Activated CD4-positive, alpha-beta T cell treated with anti-CD3 and anti-CD28 coated beads, Interleukin-2, amount 50 U/mL, for 16 hours (primary cell): ENCODE data around the gene LSMEM2.
"Not testable (repeated sequence)": the region's sequence is repeated elsewhere in the genome, so short reads cannot be mapped to it uniquely, and the experiment has no call there.

ENCODE experiments used
- DNase-seq: peaks from one replicate; pipeline ENCODE4 v3.0.0-alpha.2; 2020

LSMEM2 gene

GRCh38 chr3:50302095-50303012 lies 23.5 kb downstream of the LSMEM2 start:
- no peak for DNase-seq

DNA sequence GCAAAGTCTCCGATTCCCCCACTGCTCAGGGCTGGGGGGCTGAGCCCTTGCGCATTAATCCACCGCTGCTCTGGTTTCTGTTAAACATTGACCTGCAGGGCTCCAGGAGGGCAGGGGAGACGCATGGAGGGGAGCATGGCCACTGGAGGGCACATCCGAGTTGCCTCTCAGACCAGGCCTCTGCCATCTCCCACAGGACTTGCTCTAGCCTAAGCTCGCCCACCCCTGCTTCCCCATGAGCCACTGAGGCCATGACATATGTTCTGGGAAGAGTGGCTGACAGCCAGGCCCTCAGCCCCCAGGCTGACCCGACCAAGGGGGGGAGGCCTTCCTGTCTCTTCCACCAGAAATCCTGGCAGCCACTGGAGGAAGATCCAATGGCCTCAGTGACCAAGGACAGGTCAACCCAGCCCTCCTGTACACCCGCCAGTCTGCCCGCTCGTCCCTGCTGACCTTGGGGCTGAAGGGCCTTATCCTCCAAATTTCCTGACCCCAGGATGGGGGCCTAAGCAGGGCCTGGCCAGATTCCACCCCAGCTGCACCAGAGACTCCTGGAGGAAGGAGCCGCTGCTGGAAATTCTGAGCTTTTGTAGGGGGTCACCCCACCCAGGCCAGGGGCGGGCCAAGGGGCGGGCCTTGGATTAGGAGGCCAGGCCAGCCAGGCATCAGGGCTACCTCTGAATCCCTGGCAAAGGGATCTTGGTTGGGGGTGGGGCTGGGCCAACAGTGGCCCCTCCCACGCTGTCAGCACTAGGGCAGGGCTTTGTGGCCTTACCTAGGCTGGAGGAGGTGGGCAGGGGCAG lies 24.3 kb downstream of the LSMEM2 start, which contains the start of gene HYAL1:
TSS of gene HYAL1 (minus strand) at position 562 of the 803 bp plus-strand sequence. CDS start 618 bp downstream, outside the sequence.
- no peak for DNase-seq

DNA sequence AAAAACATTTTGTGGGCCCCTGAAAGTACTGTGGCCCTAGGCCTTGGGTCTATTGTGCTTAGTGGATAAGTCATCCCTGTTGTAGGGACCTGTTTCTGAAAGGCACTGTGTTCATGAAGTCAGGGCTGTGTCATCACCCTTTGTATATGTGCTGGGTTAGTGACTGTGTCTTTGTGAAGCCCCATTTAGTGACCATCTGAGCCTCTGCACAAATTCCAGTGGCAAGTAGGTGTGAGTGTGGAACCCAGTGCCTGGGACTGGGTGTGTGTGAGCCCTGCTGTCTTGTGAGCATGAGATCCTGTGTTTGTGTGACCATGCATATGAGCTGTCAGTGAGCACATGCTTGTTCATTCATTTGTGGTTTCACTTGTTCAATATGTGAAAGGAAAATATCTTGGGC lies 25.7 kb downstream of the LSMEM2 start:
- no peak for DNase-seq

- DNase-seq, result not testable (repeated sequence)
Measured at GRCh38 chr3:50312041-50312440, 33.2 kb downstream of the LSMEM2 start.

DNA sequence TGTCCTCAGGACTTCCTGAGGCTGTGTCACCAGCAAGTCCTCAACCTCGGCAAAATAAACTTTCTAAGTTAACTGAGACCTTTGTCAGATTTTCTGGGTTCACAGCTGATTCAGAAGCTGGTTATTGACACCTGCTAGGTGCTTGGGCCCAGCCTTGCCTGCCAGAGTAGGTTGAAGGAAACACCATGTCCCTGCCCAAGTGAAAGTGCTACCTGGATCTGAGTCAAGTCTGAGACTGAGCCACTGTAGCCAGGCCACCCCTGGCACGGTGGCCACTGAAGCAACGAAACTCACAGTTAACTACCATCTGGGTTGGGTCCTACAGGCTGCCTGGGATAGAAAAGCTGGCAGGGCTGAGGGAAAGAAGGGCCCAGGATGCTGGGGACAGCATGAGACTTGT lies 35.5 kb downstream of the LSMEM2 start:
- DNase-seq, result no peak

GRCh38 chr3:50314816-50315215 lies 35.9 kb downstream of the LSMEM2 start:
- DNase-seq, result no peak

DNA sequence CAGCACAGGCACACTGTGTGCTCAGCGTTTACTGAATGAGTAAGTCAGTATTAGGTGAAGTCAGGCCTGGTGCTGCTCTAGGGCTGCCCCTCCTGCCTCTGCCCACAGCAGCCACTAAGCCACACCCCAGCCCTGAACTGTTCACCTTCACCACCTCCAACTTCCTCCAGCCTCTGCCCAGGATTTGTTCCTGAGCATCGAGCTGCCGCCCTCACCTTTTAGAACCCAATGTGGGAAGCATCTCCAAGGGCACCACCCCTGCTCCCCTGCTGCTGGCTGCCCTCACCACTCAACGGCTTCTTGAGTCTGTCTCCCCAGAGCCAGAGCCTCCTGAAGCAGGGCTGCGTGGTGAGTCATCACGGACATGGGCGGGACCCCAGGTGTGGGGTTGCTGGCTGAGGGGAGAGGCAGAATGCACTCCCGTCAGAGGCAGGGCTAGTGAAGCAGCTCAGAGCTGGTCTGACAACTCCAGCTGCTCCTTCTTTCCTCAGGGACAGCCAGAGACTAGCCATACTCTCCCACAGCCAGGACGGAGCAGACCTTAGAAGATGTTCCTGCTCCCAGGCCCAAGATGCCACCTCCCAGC lies 37.9 kb downstream of the LSMEM2 start:
- peak; percentile 66 for DNase-seq

DNA sequence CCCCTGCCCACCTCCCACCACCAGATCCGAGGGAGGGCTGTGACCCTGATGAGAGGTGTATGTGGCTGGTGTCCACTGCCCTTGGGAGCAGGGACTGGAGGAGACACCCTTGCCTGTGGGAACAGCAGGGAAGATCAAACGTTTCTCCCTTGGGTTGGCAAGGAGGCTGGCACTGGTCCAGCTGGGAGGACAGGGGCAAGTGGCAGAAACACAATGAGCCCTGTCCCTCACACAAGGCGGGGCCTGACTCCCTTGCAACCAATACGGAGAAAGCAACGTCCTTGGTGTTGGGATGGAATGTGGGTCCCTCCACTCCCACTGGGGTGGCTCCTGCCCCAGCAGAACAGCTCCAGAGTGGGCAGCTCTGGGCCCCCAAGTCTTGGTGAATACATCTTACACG lies 38.4 kb downstream of the LSMEM2 start:
- DNase-seq, result no peak

- DNase-seq, result no peak
Measured at GRCh38 chr3:50318163-50318562, 39.3 kb downstream of the LSMEM2 start.

DNA sequence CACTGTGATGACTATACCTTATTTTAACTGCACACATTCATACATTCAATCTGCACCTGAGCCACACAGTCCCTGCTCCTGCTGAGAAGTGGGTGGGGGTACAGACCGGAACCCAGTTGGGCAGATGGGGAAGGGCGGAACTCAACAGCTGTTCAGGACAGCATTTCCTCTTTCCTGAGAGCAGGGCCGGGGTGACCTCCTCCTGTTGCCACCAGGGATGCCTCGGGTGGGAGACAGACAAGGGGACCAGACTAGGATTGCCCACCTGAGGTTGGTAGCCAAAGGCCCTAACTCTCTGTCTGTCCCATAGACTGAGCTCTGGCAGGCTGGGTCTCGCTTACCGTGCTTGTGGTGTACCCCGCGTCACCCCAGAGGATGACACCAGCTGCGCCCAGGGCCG lies 39.7 kb downstream of the LSMEM2 start:
- DNase-seq, result no peak

GRCh38 chr3:50319181-50319893 lies 40.5 kb downstream of the LSMEM2 start:
- no peak for DNase-seq

DNA sequence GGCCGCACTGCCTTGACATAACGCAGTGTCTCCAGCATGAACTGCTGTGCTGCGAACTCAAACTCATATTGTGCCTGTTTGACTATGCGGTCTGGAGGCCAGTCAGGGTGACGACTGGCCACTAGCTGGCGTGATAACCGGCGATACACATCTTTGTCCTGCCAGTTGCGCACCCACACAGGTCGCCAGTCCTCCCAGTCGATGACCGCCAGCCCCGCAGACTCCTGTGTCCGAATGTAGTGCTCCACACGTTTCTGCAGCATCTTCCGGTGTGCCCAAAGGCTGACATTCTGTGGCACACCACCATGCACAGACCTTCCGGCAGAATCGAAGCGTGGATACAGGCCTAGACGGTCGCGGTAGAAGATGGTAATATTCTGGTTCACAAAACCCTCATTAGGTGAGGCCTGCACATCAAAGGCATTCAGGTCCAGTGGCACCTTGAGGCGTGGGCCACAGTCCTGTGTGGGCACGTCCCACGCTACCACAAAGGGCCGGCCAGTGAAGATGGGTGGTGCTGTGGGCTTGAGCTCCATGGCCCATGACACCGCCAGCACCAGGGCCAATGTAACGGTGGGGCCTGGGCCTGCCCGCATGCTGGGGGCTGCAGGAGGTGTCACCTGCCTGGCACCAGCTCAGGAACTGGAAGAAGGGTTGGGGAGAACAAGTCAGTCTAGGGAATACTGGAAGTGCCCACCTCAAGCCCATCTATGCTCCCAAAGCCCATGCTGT lies 41.2 kb downstream of the LSMEM2 start:
- no peak for DNase-seq

DNA sequence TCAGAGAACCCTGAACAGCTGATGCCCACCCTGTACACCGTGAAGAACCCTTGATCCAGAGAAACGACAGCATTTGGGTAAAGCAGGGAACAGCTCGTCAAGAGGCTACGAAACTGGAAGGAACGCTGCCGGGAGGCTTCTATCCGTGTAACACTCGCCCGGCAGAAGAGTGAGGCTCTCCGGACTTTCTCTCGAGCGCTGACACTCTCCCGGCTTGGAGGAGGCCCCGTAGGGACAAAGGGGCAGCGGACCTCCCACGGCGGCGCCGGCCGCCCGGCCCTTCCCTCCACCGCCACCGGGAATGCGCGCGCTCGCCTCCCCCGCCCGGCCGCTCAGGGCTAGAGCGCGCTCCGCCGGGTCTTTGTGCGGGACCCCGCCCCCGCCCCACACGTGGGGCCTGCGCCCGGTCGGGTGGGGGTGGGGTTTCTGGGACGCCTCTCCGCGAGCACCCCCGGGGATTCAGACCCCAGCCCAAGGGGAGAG lies 42.0 kb downstream of the LSMEM2 start:
- peak; percentile 58 for DNase-seq

GRCh38 chr3:50321336-50322114 lies 42.6 kb downstream of the LSMEM2 start:
- peak; percentile 85 for DNase-seq

DNA sequence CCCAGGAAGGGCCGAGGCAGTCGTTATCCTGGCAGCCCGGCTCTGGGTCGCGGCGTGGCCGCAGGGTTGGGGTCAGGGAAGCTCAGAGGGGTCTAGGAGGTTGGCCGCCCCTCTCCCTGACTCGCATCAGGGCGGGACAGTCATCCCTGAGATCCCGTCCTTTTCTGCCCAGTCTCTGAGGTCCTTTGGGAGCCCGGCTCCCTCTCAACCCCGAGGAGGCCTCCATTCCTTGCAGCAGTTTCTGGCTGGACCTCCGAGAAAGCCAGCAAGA lies 43.2 kb downstream of the LSMEM2 start:
- DNase-seq, result no peak

DNA sequence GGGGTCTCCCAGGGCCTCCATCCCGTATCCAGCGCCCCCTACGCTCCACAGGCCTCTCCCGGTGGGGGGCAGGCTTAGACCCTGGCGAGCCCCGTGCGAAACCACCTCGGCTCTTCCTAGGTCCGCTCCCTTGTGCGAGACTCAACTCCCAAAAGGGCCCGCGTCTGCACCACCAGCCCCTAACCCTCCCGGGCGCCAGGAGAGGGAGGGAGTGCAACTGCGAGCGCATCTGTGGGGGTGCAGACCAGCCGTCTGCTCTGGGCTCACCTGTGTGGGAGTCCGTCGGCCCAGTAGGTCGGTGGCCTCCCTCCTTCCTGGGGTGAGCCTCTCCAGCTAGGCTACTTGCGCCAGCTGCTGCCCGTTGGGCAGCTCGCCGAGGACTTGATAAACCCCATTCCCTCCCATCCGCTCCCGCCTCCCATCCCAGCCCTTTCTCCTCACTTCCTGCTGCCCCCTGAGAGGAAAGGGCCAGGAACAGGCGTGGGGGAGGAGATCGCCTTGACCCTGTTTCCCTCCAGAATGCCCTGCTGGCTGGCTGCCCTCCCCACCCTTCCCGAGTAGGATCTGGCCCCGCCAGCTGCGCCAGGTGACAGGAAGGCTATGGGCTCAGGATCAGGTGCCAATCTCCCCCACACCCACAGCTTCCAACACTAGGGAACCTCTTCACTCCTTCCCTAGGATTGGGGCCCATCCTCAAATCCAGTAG lies 43.7 kb downstream of the LSMEM2 start, which contains the start of gene HYAL2:
TSS of gene HYAL2 (minus strand) at position 360 of the 706 bp plus-strand sequence. CDS start 2,256 bp downstream, outside the sequence.
- DNase-seq, result no peak

DNA sequence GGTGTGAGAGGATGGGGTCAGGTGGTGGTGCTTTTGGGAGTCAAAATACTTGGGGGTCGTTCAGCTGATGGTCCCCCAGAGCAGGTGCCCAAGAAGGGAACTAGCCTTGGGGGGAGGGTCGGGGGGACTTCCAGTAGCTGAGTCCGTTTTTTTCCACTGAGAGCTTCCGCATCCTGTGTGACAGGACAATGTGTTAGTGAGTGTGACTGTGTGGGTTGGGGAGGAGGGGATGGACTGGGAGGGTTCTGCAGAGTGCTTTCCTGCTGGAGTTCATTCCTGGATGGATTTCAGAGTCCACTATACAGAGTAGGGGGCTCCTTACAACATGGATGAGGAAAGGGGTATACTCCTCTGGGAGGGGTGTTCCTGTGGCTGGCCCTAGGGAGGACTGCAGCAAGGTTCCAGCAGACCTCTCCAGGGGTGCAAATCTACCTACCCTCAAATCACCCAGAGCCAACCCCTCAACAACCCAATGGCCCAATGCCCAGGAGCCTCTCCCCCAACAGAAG lies 44.3 kb downstream of the LSMEM2 start:
- DNase-seq, result no peak

DNA sequence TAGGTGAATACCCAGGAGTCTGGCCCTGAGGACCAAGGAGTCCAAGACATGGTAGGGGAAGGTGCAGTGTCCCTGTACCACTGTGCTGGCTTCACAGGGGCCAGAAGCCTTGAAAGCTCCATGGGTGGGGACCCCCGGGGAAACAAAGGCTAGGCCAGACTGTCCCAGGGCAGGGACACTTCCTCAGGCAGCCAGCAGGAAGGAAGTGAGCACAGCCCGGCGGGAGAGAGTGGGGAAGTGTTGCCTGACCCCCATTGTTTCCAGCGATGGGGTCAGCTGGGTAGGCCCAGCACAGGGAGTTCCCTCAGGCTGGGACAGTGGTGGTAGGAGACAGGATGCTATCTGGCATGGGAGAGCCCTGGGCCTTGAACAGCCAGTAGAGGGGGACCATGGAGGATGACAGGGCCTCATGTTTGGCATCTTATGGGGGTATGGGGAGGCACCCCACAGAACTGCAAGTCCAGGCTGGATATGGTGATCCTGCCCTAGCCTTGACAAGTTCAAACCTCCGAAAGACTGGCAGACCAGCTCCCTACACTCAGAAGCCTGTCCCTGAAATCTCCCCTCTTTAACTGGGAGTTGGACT lies 44.8 kb downstream of the LSMEM2 start:
- no peak for DNase-seq

- peak; percentile 60 for DNase-seq
Measured at GRCh38 chr3:50324351-50325112, 45.6 kb downstream of the LSMEM2 start.
